Vagina (tissue), 2 donors: ENCODE data around the gene ACSS1.

Experiments used
- POLR2A ChIP-seq, 2 donors: fragments of 450-650 bp; IDR thresholded peaks; one replicate each; pipeline ENCODE4 v1.6.1; 2017; ENCODE audit warnings: antibody characterized with exemption in 2 of 2, mild to moderate bottlenecking in 2 of 2, moderate library complexity in 2 of 2
- POLR2AphosphoS5 ChIP-seq, 2 donors: sonication (generic); formaldehyde crosslinking; IDR thresholded peaks; one replicate each; pipeline ENCODE4 v1.9.0; 2017; ENCODE audit warnings: antibody characterized with exemption in 2 of 2, mild to moderate bottlenecking in 2 of 2, low read depth in 1 of 2; ENCODE audit not compliant: insufficient read depth in 1 of 2
- TF ChIP-seq, protein P1 (sequence below), 3 experiments: fragments of 450-650 bp in 2 of 3; fragments of 200-600 bp in 1 of 3; sonication (generic) in 1 of 3; IDR thresholded peaks; one replicate each; pipeline ENCODE4 v1.5.1; 2017 to 2019; ENCODE audit warnings: antibody characterized with exemption in 3 of 3, mild to moderate bottlenecking in 2 of 3, moderate library complexity in 2 of 3

DNA sequence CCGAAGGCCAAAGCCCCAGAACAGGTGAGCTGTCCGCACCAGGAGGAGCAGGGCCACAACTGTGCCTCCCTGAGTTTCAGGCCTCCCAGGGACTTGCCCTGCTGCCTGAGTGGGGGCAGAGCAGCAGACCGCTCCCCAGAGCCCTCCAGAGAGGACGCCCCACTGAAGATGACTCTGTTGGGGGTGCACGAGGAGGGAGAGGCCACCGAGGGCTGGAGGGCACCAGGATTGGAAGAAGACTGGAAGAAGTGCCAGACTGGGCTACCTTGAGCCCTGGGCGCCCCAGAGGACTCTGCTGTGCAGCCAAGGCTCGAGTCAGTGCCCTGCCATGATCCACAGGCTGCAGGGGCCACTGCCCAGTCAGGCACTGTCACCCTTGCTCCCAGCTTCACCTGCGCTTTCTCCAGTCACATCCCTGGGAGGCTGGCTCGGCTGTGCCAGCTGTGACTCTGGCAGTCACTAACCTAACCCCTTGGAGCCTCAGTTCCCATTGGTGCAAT is 97.6 kb downstream of the ACSS1 start:
- TF ChIP-seq, protein P1, sequence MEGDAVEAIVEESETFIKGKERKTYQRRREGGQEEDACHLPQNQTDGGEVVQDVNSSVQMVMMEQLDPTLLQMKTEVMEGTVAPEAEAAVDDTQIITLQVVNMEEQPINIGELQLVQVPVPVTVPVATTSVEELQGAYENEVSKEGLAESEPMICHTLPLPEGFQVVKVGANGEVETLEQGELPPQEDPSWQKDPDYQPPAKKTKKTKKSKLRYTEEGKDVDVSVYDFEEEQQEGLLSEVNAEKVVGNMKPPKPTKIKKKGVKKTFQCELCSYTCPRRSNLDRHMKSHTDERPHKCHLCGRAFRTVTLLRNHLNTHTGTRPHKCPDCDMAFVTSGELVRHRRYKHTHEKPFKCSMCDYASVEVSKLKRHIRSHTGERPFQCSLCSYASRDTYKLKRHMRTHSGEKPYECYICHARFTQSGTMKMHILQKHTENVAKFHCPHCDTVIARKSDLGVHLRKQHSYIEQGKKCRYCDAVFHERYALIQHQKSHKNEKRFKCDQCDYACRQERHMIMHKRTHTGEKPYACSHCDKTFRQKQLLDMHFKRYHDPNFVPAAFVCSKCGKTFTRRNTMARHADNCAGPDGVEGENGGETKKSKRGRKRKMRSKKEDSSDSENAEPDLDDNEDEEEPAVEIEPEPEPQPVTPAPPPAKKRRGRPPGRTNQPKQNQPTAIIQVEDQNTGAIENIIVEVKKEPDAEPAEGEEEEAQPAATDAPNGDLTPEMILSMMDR (IDR thresholded peaks at IDR 0.05): no peak
- TF ChIP-seq POLR2A (IDR thresholded peaks at IDR 0.05) (no peak), POLR2AphosphoS5 (IDR thresholded peaks at IDR 0.05; ENCODE audit: insufficient read depth in 1 of 2, low read depth in 1 of 2) (no peak)
